Activated T-helper 1 cell treated with anti-CD3 and anti-CD28 coated beads, Interleukin-12 subunit alpha, Interleukin-12 subunit beta, Interleukin-2, Interleukin-4 antibody, amounts not matched to agents 30 ng/mL and 10 ng/mL and 1 ng/mL, durations not matched to agents 14 hours and 24 hours and 36 hours (primary cell): ENCODE measurements around the gene ERMN. TPM values are rescaled to one million over a fixed set of nuclear protein-coding genes. Genes with fewer than 3 reads are reported as not detected.
"Not testable (repeated sequence)": the region's sequence is repeated elsewhere in the genome, so short reads cannot be mapped to it uniquely, and the experiment has no call there.

Experiments used
- DNase-seq: peaks from one replicate; pipeline ENCODE4 v3.0.0; 2021; ENCODE audit warnings: low spot score
- H3K27ac Mint-ChIP-seq: one replicate; pipeline ENCODE4 v1.8.0; 2021; ENCODE audit warnings: mild to moderate bottlenecking, mixed read lengths
- H3K27me3 Mint-ChIP-seq: one replicate; pipeline ENCODE4 v1.8.0; 2022; ENCODE audit warnings: mild to moderate bottlenecking, moderate library complexity, mixed read lengths; ENCODE audit not compliant: insufficient read depth
- H3K36me3 Mint-ChIP-seq: one replicate; pipeline ENCODE4 v1.8.0; 2021; ENCODE audit warnings: low read depth, mixed read lengths
- H3K4me1 Mint-ChIP-seq: one replicate; pipeline ENCODE4 v1.8.0; 2021; ENCODE audit warnings: low read depth, mixed read lengths
- H3K4me3 Mint-ChIP-seq: one replicate; pipeline ENCODE4 v1.8.0; 2021; ENCODE audit warnings: mild to moderate bottlenecking, moderate library complexity, mixed read lengths
- H3K9me3 Mint-ChIP-seq: one replicate; pipeline ENCODE4 v1.8.0; 2021; ENCODE audit warnings: mixed read lengths
- intact Hi-C: fragments of 100-400 bp; cut with micrococcal nuclease; formaldehyde crosslinking; loops from one replicate; pipeline ENCODE4 v1.15.1; 2024
- total RNA-seq: library from RNA; stranded (reverse); gene quantifications from 2 replicates; pipeline ENCODE4 v1.2.3, GENCODE V29; 2022

Gene ERMN
- total RNA-seq, 1 donor from 2014 or later: 2.1 TPM

GRCh38 chr2:157304811-157305722, 20.6 kb downstream of the ERMN start:
- intact Hi-C loops: loop anchor here (2.0 to 5.0 kb wide), 2 partner anchors 14 to 1442 kb away; no protein-coding TSS in a partner anchor

DNA sequence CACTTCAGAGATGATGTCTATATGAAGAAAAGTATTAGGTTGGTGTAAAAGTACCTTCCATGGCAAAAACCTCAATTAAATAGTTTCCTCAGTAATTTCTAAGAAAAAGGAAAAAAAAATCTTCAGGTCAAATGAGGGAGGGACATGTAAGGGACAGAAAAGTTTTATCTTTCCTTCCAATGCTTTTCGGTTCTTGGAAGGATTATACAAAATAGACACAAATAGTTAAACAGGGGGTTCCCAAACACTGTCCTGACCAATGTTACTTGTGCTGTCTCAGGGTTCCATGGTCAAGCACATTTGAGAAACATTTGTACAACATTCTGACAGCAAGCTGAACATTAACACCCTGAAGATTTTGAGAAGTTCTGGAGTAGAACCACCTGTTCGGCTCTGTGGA, 22.0 kb downstream of the ERMN start:
- DNase-seq: no peak
- H3K27me3 Mint-ChIP-seq: peaks cover 12% of the 10 kb centered on the region
- H3K27ac Mint-ChIP-seq: no peak overlapping the region
- no peaks in the 10 kb centered on the region for H3K36me3 Mint-ChIP-seq
- no peaks in the 10 kb centered on the region for H3K9me3 Mint-ChIP-seq
- intact Hi-C loops: loop anchor here (2.0 to 5.0 kb wide), 5 partner anchors 15 to 1444 kb away; no protein-coding TSS in a partner anchor
- H3K4me3 Mint-ChIP-seq: no peak overlapping the region
- peaks cover 23% of the 10 kb centered on the region for H3K4me1 Mint-ChIP-seq

More at GRCh38 chr2:157304811-157305722, 20.6 kb downstream of the ERMN start:
- Mint-ChIP-seq H3K4me1 (peaks cover 23% of the 10 kb centered on the region), H3K36me3 (no peaks in the 10 kb centered on the region), H3K27ac (no peak overlapping the region), H3K4me3 (no peak overlapping the region), H3K27me3 (peaks cover 7% of the 10 kb centered on the region), H3K9me3 (no peaks in the 10 kb centered on the region)
- no peak for DNase-seq

- no peaks in the 10 kb centered on the region for H3K9me3 Mint-ChIP-seq
- peaks cover 14% of the 10 kb centered on the region for H3K27me3 Mint-ChIP-seq
- H3K36me3 Mint-ChIP-seq: no peaks in the 10 kb centered on the region
- no peak overlapping the region for H3K27ac Mint-ChIP-seq
- DNase-seq: peak; percentile 26
- H3K4me1 Mint-ChIP-seq: peaks cover 22% of the 10 kb centered on the region
- intact Hi-C loops: loop anchor here (1.0 to 5.0 kb wide), 9 partner anchors 25 to 1445 kb away; no protein-coding TSS in a partner anchor
- H3K4me3 Mint-ChIP-seq: no peak overlapping the region
These were observed 23.0 kb downstream of the ERMN start for GRCh38 chr2:157302492-157303099.

DNA sequence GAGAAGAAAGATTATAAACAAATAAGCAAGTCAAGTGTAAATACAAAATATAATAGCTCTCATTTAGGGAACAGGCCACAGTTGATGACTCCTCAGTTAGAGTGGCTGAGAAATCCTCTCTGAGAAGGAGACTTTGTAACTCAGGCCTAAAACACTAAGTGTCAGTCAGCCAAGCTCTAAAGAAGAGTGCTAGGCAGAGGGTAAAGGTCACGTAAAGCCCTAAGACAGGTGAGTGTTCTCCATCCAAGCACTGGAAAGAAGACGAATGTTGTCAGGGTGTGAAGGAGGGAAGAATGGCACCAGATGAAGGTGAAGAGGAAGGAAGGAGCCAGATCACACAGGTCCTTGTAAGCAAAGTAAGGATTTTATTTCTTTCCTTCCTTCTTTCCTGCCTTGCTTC, 24.3 kb downstream of the ERMN start:
- Mint-ChIP-seq H3K36me3 (no peaks in the 10 kb centered on the region), H3K4me3 (no peak overlapping the region), H3K9me3 (no peaks in the 10 kb centered on the region), H3K4me1 (peaks cover 11% of the 10 kb centered on the region), H3K27me3 (peaks cover 21% of the 10 kb centered on the region), H3K27ac (no peak overlapping the region)
- intact Hi-C loops: loop anchor here (5.0 kb wide), 1 partner anchor 1446 kb away; no protein-coding TSS in a partner anchor
- DNase-seq: no peak

DNA sequence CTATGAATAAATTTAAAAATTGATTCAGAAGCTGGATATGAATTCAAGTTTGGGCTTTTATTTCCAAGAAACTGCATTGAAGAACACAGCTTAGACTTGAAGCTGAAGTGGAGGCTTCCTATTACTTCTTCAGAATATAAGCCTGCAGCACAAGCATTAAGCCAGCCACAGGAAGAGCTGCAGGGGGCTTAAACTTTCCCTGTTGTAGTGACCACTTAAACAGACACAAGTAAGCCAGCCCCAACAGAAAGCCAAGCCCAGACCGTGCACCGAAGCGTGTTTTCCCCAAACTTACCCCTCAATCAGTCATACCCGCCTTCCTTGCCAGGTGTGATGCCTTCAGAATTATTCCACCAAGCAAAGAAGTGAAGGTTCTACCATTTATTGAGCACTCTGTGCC, 28.7 kb downstream of the ERMN start:
- Mint-ChIP-seq H3K27me3 (peaks cover 21% of the 10 kb centered on the region), H3K4me3 (no peak overlapping the region), H3K36me3 (no peaks in the 10 kb centered on the region), H3K4me1 (no peaks in the 10 kb centered on the region), H3K9me3 (no peaks in the 10 kb centered on the region), H3K27ac (no peak overlapping the region)
- intact Hi-C loops: no loop called here
- DNase-seq: no peak

GRCh38 chr2:157296490-157296889, 29.1 kb downstream of the ERMN start:
- H3K36me3 Mint-ChIP-seq: no peaks in the 10 kb centered on the region
- no peaks in the 10 kb centered on the region for H3K4me1 Mint-ChIP-seq
- H3K27ac Mint-ChIP-seq: no peak overlapping the region
- intact Hi-C loops: no loop called here
- H3K9me3 Mint-ChIP-seq: no peaks in the 10 kb centered on the region
- H3K27me3 Mint-ChIP-seq: peaks cover 21% of the 10 kb centered on the region
- no peak for DNase-seq
- no peak overlapping the region for H3K4me3 Mint-ChIP-seq

DNA sequence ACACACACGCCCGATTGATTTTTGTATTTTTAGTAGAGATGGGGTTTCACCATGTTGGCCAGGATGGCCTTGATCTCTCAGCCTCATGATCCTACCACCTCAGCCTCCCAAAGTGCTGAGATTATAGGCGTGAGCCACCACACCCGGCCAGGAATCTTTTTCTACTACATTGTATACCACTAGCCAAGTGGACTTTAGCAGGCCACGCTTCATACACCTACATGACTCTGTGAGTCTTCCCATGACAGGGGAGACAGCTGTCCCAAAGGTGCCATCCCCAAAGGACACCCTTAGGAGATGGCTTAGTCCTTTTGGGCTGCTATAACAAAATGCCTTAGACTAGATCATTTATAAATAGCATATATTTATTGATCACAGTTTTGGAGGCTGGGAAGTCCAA, 32.8 kb downstream of the ERMN start:
- peaks cover 11% of the 10 kb centered on the region for H3K27me3 Mint-ChIP-seq
- H3K4me3 Mint-ChIP-seq: no peak overlapping the region
- H3K4me1 Mint-ChIP-seq: no peaks in the 10 kb centered on the region
- no peak overlapping the region for H3K27ac Mint-ChIP-seq
- no peak for DNase-seq
- H3K36me3 Mint-ChIP-seq: no peaks in the 10 kb centered on the region
- no peaks in the 10 kb centered on the region for H3K9me3 Mint-ChIP-seq
- intact Hi-C loops: no loop called here

DNA sequence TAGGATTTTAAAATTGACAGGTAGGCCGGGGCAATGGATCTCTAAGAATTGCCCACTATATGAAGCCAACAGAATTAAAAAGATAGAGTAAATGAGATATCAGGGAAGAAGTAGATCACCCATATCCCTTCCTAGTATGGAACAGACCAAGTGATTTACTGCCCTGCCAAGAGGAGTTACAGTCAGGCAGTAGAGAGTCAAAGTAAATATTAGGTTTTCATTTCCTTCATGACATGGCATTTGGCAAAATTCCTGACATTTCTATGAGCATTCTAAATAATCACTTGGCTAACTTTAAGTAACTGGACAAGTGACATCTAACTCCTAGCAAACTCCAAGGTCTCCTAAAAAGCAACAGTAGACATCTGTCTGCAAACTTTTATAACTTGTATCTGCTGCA, 34.6 kb downstream of the ERMN start:
- H3K4me1 Mint-ChIP-seq: no peaks in the 10 kb centered on the region
- intact Hi-C loops: no loop called here
- peaks cover 3% of the 10 kb centered on the region for H3K27me3 Mint-ChIP-seq
- DNase-seq: no peak
- no peaks in the 10 kb centered on the region for H3K9me3 Mint-ChIP-seq
- H3K4me3 Mint-ChIP-seq: no peak overlapping the region
- no peaks in the 10 kb centered on the region for H3K36me3 Mint-ChIP-seq
- H3K27ac Mint-ChIP-seq: no peak overlapping the region

- Mint-ChIP-seq H3K4me3 (no peak overlapping the region), H3K36me3 (no peaks in the 10 kb centered on the region), H3K27me3 (peaks cover 3% of the 10 kb centered on the region), H3K27ac (no peak overlapping the region), H3K4me1 (no peaks in the 10 kb centered on the region), H3K9me3 (no peaks in the 10 kb centered on the region)
- intact Hi-C loops: no loop called here
- no peak for DNase-seq
These were observed 35.1 kb downstream of the ERMN start for GRCh38 chr2:157290525-157290924.

DNA sequence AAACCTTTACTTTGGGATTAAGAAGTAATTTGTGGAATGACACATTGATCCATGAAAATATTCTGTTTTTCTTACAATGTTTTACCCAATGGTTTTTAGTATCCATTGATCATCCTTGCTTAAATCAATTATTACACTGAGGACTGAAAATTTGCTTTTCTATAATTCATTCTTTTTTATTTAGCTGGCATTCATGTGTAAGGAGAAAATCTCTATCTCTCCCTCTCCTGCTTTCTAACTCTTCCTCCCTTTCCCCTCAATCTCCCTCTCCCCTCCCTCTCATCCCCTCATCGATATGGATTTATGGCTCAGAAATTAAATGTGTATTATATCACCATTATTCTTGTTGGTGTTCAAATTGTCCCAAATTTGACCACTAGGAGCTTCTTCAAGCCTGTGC, 38.5 kb downstream of the ERMN start:
- Mint-ChIP-seq H3K4me3 (no peak overlapping the region), H3K4me1 (no peaks in the 10 kb centered on the region), H3K27me3 (peaks cover 6% of the 10 kb centered on the region), H3K36me3 (no peaks in the 10 kb centered on the region), H3K27ac (no peak overlapping the region), H3K9me3 (no peaks in the 10 kb centered on the region)
- DNase-seq: no peak
- intact Hi-C loops: no loop called here

- peaks cover 4% of the 10 kb centered on the region for H3K9me3 Mint-ChIP-seq
- no peaks in the 10 kb centered on the region for H3K36me3 Mint-ChIP-seq
- H3K4me3 Mint-ChIP-seq: no peak overlapping the region
- H3K4me1 Mint-ChIP-seq: no peaks in the 10 kb centered on the region
- no peak for DNase-seq
- intact Hi-C loops: no loop called here
- peaks cover 8% of the 10 kb centered on the region for H3K27me3 Mint-ChIP-seq
- no peak overlapping the region for H3K27ac Mint-ChIP-seq
These were observed 42.2 kb downstream of the ERMN start for GRCh38 chr2:157283468-157283867.

DNA sequence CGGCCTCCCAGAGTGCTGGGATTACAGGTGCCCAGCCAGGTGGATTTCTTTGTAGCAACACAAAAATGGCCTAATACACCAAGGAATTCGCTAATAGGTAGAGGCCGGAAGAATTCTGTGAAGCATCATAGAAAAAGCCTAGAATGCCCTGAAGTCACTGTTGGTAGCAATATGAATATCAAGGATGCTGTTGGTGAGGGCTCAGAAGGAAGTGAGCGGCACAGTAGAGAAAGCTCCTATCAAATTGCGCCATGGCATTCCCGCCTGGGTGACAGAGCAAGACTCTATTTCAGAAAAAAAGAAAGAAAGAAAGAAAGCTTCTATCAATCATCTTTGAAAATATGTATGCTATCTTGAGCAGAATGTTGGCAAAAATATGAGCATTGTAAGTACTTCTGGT, 44.3 kb downstream of the ERMN start:
- Mint-ChIP-seq H3K4me1 (no peaks in the 10 kb centered on the region), H3K27me3 (peaks cover 13% of the 10 kb centered on the region), H3K27ac (no peak overlapping the region), H3K4me3 (no peak overlapping the region), H3K9me3 (peaks cover 4% of the 10 kb centered on the region), H3K36me3 (no peaks in the 10 kb centered on the region)
- intact Hi-C loops: no loop called here
- no peak for DNase-seq

GRCh38 chr2:157279311-157279710, 46.3 kb downstream of the ERMN start:
- H3K27ac Mint-ChIP-seq, DNase-seq, H3K4me3 Mint-ChIP-seq, intact Hi-C loops, H3K9me3 Mint-ChIP-seq, H3K4me1 Mint-ChIP-seq, H3K36me3 Mint-ChIP-seq: not testable (repeated sequence)
- H3K27me3 Mint-ChIP-seq: peaks cover 13% of the 10 kb centered on the region
